Measurements from ENCODE around the gene MOGAT1. TPM values are rescaled to one million over a fixed set of nuclear protein-coding genes. Genes with fewer than 3 reads are reported as not detected.
A peak's percentile ranks its signal among the peaks of the same experiment; 100 is the strongest.

Gene MOGAT1, protein sequence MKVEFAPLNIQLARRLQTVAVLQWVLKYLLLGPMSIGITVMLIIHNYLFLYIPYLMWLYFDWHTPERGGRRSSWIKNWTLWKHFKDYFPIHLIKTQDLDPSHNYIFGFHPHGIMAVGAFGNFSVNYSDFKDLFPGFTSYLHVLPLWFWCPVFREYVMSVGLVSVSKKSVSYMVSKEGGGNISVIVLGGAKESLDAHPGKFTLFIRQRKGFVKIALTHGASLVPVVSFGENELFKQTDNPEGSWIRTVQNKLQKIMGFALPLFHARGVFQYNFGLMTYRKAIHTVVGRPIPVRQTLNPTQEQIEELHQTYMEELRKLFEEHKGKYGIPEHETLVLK
- not detected for total RNA-seq

DNA sequence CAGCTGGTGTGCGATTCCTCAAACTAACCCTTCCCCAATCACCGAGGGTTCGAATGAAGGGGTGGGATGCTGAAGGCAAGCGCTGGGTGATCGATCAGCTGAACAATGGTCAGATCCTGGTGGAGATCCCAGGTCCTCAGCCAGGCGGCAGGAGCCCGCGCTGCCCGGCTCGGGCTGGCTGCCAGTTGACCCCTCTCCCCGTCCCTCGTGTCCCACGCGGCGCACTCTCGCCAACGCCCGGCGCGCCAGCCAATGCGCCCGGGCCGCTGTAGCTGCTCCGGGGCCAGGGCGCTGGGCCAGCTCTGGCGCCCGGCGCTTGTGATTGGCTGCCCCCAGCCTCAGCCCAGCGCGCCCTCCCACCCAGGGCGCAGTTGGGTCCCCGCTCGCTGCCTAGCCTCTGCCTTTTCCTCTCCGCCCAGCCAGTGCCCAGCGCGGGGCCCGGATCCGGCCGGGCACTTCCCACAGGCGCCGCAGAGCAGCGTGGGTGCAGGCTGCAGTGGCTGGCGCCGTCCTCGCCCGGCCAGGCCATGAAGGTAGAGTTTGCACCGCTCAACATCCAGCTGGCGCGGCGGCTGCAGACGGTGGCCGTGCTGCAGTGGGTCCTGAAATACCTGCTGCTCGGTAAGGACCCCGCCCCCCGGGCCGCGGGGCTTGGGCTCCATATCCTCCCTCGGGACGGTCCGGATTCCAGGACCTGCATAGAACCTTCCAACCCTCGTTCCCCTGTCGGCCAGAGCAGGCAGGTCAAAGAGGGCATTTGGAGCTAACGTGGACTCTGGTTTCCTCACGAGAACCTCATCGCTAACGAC lies at the start of gene MOGAT1:
Gene MOGAT1, plus strand, starts transcription at position 400 of the 809 bp plus-strand sequence. Its CDS starts 128 bp downstream, at position 528.
- peaks cover 0 to 3% of the 10 kb centered on the region in 2 donors for H3K4me1 ChIP-seq (replicated peaks in 1 of 2)
- peak within 1 kb of the TSS; percentile 20 to 29 (median 29) for H3K4me3 ChIP-seq
- ATAC-seq (replicated peaks in 6 of 8) = peak; percentile 85 to 96 (median 91)
- no peak within 1 kb of the TSS for H3K27ac ChIP-seq
- in situ Hi-C loops (cut with MboI; ENCODE audit: low pct_unique_long_range_greater_than_20kb in 2 of 9, low sequenced_read_pairs in 9 of 9, unreplicated experiment in 9 of 9) = no loop called here
- WGBS, 10 experiments = 0 to 51% (median 13%) methylated on average over 1 to 34 of the region's 66 CpGs; no CpG with 5 or more reads in 3 of the 10 experiments

DNA sequence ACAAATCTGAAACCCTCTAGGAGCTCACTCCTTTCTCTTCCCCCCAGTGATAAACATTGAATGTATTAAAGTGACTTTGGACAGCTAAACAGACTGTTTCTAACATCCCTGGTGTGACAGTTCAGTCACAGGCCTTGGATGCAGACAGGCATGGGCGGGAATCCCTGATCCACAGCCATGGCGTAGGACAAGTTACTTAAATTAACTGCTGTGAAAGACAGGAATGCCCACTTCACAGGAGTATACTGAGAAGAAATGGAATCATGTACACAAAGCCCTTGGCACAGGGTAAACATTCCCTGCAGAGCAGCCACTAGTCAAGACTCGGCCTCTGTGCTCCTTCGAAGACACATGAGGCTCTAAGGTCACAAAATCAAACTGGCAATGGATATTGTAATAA lies 49.6 kb upstream of the MOGAT1 start:
- H3K4me3 ChIP-seq = no peak overlapping the region
- no peak overlapping the region for H3K27ac ChIP-seq
- H3K4me1 ChIP-seq (replicated peaks in 1 of 2) = no peaks in the 10 kb centered on the region
- in situ Hi-C loops (cut with MboI; ENCODE audit: low pct_unique_long_range_greater_than_20kb in 2 of 9, low sequenced_read_pairs in 9 of 9, unreplicated experiment in 9 of 9) = no loop called here
- ATAC-seq (replicated peaks in 6 of 8) = peak in 1 of 8 experiments; percentile 49
- WGBS, 10 experiments = 83 to 100% (median 94%) methylated on average over 2 to 4 of the region's 4 CpGs; no CpG with 5 or more reads in 3 of the 10 experiments

DNA sequence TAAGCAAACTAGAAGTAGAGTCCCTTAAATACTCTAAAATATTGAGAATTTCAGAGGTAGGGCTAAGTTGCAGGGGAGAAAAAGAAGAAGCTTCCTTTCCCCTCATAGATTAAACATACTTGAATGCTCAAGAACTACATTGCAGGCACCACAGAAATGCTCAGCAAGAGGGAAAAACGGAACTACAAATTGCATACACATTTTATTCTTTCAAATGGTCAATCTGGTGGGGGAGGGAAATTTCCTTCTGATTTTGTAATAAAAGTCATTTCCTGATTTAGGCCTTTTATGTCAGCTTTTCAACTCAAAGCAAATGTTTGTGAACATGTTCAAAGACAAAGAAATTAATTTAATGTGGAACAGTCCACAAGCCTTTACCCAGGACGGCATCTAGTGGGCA lies 48.5 kb upstream of the MOGAT1 start:
- ATAC-seq (replicated peaks in 6 of 8) = no peak
- no peak overlapping the region for H3K4me3 ChIP-seq
- no peaks in the 10 kb centered on the region for H3K4me1 ChIP-seq (replicated peaks in 1 of 2)
- 29 to 100% (median 86%) methylated on average over 1 to 2 of the region's 2 CpGs for WGBS, 10 experiments
- no peak overlapping the region for H3K27ac ChIP-seq
- in situ Hi-C loops (cut with MboI; ENCODE audit: low pct_unique_long_range_greater_than_20kb in 2 of 9, low sequenced_read_pairs in 9 of 9, unreplicated experiment in 9 of 9) = no loop called here

DNA sequence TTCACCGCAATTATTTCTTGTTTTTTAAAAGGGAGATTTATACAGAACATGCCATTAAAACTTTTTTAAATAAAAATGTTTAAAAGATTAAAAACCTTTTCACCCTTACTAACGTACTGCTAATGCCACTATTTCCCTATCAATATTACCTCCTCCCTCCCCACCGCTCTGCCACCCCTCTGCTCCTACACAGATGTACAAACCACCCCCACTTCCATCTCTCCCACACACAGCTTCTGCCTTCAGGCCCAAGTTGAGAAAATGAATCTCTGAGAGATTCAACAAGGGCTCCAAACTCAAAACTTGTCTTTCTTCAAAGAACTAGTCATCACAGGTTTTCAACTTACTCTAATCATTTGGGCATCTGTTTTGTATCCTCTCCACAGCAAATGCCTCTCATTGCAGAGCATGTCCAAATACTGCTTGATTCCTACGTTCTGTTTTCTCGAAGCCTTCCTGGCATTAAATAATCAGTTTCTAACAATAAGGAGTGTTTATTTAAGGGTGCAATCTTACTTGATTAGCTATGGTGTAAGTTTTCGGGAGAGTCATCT lies 47.6 kb upstream of the MOGAT1 start:
- H3K4me1 ChIP-seq (replicated peaks in 1 of 2) = no peaks in the 10 kb centered on the region
- in situ Hi-C loops (cut with MboI; ENCODE audit: low pct_unique_long_range_greater_than_20kb in 2 of 9, low sequenced_read_pairs in 9 of 9, unreplicated experiment in 9 of 9) = no loop called here
- ATAC-seq (replicated peaks in 6 of 8) = no peak
- H3K27ac ChIP-seq = no peak overlapping the region
- H3K4me3 ChIP-seq = no peak overlapping the region
- WGBS, 10 experiments = 54 to 100% (median 85%) methylated on average over 1 to 6 of the region's 6 CpGs; no CpG with 5 or more reads in 2 of the 10 experiments

DNA sequence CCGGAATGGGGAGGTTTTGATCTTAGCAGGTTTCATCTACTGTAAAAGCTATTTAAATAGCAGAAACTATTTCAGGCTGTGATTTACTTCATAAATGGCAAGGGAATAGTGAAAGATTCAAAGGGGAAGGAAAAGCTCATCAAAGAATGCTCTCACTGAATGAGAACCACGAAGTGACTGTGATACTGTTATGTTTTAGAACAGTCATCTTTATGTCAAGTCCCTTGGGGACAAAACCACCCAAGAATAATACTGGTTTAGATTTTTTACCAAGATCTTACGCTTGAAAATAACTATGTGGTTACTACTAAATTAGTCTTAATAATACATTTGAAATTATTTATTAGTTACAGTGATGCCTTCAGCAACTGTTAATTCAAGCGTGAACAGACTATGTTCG lies 43.7 kb upstream of the MOGAT1 start:
- WGBS, 10 experiments = 71 to 100% (median 94%) methylated on average over 2 to 5 of the region's 5 CpGs
- ATAC-seq (replicated peaks in 6 of 8) = no peak
- H3K27ac ChIP-seq = no peak overlapping the region
- no peak overlapping the region for H3K4me3 ChIP-seq
- in situ Hi-C loops (cut with MboI; ENCODE audit: low pct_unique_long_range_greater_than_20kb in 2 of 9, low sequenced_read_pairs in 9 of 9, unreplicated experiment in 9 of 9) = no loop called here
- H3K4me1 ChIP-seq (replicated peaks in 1 of 2) = no peaks in the 10 kb centered on the region

DNA sequence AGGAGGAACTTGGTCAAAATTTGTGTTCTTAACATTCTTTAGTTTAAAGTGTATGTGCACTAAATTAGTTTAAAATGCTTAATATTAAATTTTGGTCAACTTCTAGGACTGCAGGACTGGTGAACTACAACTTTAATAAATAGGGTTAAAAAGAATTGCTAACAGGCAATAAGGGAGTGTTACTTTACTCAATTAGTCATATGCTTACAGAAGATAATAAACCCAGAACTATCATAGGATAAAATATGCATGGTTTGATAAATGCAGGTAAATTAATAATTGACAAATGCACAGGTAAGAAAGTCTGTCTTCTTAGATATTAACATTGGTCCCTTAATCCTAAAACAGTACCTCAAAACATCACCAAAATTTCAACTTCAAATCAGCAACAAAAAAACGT lies 36.2 kb upstream of the MOGAT1 start:
- H3K27ac ChIP-seq = no peak overlapping the region
- H3K4me3 ChIP-seq = no peak overlapping the region
- in situ Hi-C loops (cut with MboI; ENCODE audit: low pct_unique_long_range_greater_than_20kb in 2 of 9, low sequenced_read_pairs in 9 of 9, unreplicated experiment in 9 of 9) = no loop called here
- ATAC-seq (replicated peaks in 6 of 8) = no peak
- no peaks in the 10 kb centered on the region for H3K4me1 ChIP-seq (replicated peaks in 1 of 2)
- 83 to 100% (median 100%) methylated on average over 1 of the region's 1 CpG; no CpG with 5 or more reads in 1 of the 10 experiments for WGBS, 10 experiments

DNA sequence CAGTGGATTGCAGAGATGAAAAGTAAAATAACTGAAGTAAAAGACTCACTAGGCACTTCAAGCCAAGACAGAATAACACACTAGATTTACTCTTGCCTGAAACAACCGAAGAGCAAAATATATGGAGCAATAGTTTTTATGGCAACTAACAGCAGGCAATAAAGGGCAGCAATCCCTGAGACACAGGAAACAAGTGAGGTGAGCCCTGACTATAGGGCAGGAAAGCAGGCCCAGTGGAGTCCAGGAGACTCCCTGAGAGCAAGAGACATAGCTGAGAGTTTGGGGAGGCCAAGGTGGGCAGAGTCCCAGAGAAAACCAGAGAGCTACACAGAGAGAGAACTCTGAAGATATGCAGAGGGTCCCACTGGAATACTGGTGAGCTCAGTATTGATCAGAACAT lies 34.4 kb upstream of the MOGAT1 start:
- H3K4me3 ChIP-seq = no peak overlapping the region
- in situ Hi-C loops (cut with MboI; ENCODE audit: low pct_unique_long_range_greater_than_20kb in 2 of 9, low sequenced_read_pairs in 9 of 9, unreplicated experiment in 9 of 9) = no loop called here
- H3K27ac ChIP-seq = no peak overlapping the region
- ATAC-seq (replicated peaks in 6 of 8) = no peak
- 0 to 100% (median 100%) methylated on average over 1 of the region's 1 CpG; no CpG with 5 or more reads in 3 of the 10 experiments for WGBS, 10 experiments
- no peaks in the 10 kb centered on the region for H3K4me1 ChIP-seq (replicated peaks in 1 of 2)

DNA sequence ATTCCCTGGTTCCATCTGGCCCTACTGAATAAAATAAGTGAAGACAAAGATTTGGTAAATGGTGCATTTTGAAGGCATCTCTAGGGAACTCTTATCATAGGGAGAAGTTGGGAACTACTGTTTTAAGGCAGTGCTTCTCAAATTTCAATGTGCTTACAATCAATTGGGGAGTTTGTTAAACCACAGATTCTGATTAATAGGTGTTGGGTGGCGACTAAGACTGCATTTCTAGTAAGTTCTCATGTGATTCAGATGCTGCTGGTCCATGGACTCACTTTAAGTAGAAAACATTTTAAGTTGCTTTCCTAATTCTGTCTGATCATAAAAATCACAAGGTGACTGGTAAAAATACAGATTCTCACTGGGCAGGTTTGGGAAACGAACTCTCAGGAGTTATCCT lies 30.1 kb upstream of the MOGAT1 start:
- Histone ChIP-seq H3K4me1 (replicated peaks in 1 of 2) (no peaks in the 10 kb centered on the region), H3K27ac (no peak overlapping the region), H3K4me3 (no peak overlapping the region)
- WGBS, 10 experiments = 67 to 100% (median 100%) methylated on average over 1 to 2 of the region's 2 CpGs; no CpG with 5 or more reads in 1 of the 10 experiments
- in situ Hi-C loops (cut with MboI; ENCODE audit: low pct_unique_long_range_greater_than_20kb in 2 of 9, low sequenced_read_pairs in 9 of 9, unreplicated experiment in 9 of 9) = no loop called here
- no peak for ATAC-seq (replicated peaks in 6 of 8)

DNA sequence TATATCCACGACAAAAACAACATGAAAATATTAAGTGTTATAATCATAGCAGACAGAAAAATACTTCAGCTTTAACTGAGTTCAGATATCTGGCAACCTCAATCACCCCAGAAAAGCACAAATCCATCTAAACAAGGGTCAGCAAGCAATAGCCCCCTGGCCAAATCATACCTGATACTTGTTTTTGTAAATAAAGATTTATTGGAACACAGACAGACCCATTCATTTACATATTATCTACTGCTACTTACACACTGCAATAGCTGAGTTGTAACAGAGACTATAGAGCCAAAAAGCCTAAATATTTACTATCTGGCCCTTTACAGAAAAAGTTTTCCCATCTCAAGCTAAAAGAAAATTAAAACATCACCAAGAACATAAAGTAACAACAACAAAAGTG lies 28.3 kb upstream of the MOGAT1 start:
- no peak overlapping the region for H3K27ac ChIP-seq
- no peaks in the 10 kb centered on the region for H3K4me1 ChIP-seq (replicated peaks in 1 of 2)
- H3K4me3 ChIP-seq = no peak overlapping the region
- ATAC-seq (replicated peaks in 6 of 8) = no peak
- in situ Hi-C loops (cut with MboI; ENCODE audit: low pct_unique_long_range_greater_than_20kb in 2 of 9, low sequenced_read_pairs in 9 of 9, unreplicated experiment in 9 of 9) = no loop called here
- WGBS, 10 experiments = 25 to 100% (median 84%) methylated on average over 1 of the region's 1 CpG; no CpG with 5 or more reads in 2 of the 10 experiments

DNA sequence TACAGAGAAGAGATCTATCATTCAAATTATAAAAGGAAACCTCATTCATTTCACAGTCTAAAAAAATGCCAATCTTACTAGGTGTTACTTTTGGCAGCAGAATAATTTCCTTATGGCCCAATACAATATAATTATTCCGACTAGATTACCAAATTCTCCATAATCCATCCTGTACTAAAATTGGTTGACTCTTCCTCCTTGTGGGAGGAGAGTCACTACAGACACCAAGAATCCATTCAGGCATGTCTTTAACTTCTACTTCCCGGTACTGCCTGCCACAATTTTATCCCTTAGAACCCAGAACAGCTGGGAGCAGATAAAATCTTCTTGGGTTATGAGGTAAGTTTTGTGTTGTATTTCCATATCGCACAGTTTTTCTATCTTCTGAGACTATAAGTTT lies 25.4 kb upstream of the MOGAT1 start:
- no peak for ATAC-seq (replicated peaks in 6 of 8)
- Histone ChIP-seq H3K4me1 (replicated peaks in 1 of 2) (no peaks in the 10 kb centered on the region), H3K27ac (no peak overlapping the region), H3K4me3 (no peak overlapping the region)
- 18 to 100% (median 83%) methylated on average over 1 to 3 of the region's 3 CpGs; no CpG with 5 or more reads in 1 of the 10 experiments for WGBS, 10 experiments
- in situ Hi-C loops (cut with MboI; ENCODE audit: low pct_unique_long_range_greater_than_20kb in 2 of 9, low sequenced_read_pairs in 9 of 9, unreplicated experiment in 9 of 9) = no loop called here

DNA sequence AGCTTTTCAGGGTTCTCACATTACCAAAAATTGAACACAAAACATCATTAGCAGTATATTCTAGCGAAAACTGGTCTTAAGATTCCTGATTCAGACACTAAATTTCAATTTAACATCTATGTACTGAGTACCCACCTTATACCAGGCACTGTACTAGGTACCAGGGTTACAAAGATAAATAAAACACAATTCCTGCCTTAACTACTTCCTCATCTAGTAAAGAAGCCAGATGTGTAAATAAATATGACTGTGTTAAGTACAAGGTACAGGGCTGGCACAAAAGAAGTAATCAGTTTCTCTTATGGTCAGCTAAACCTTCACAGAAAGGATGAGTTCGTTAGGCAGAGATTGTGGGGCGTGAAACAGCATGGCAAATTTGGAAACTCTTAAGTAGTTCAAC lies 21.7 kb upstream of the MOGAT1 start:
- Histone ChIP-seq H3K4me3 (no peak overlapping the region), H3K4me1 (replicated peaks in 1 of 2) (peaks cover 4 to 9% of the 10 kb centered on the region in 2 donors), H3K27ac (no peak overlapping the region)
- 82 to 100% (median 98%) methylated on average over 1 to 3 of the region's 3 CpGs for WGBS, 10 experiments
- in situ Hi-C loops (cut with MboI; ENCODE audit: low pct_unique_long_range_greater_than_20kb in 2 of 9, low sequenced_read_pairs in 9 of 9, unreplicated experiment in 9 of 9) = no loop called here
- ATAC-seq (replicated peaks in 6 of 8) = no peak

DNA sequence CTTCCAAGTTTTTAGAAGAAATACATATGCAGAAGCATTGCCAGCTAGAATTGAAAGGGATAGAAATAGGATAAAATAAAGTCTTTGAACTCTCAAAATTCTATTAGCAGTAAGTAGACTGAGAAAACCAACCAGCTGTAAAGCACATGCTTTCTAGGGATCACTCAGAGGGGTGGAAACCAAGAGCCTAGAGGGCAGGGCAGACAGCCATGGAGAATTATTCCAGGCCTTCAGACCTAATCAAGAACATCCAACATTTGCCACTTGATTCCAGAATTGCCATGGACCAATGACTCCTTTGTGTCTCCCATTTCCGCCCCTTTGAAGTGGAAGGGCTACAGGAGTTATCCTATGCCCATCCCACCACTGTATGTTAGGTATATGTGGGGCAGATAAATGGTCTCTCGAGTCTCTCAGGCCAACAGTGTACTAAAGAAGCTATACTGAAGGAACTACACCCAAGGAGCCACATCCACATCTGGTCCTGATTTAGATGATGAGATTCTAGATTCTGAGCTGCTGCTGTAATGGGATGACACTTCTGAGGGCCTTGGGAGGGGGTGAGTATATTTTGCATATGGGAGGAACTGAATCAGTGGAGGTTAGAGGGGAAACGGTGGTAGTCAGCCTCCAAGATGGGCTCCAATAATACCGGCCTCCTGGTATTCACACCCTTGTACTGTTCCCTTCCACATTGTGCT lies 19.6 kb upstream of the MOGAT1 start:
- in situ Hi-C loops (cut with MboI; ENCODE audit: low pct_unique_long_range_greater_than_20kb in 2 of 9, low sequenced_read_pairs in 9 of 9, unreplicated experiment in 9 of 9) = no loop called here
- peaks cover 4 to 9% of the 10 kb centered on the region in 2 donors for H3K4me1 ChIP-seq (replicated peaks in 1 of 2)
- whole genome bisulfite sequencing, 10 experiments = 0 to 100% (median 95%) methylated on average over 1 to 3 of the region's 4 CpGs; no CpG with 5 or more reads in 2 of the 10 experiments
- peak in 3 of 8 experiments; percentile 26 to 60 (median 55) for ATAC-seq (replicated peaks in 6 of 8)
- H3K4me3 ChIP-seq = no peak overlapping the region
- no peak overlapping the region for H3K27ac ChIP-seq

Data from motor neuron (in vitro differentiated cells).